Hepatocyte (in vitro differentiated cells): ENCODE measurements around the gene PLEKHA8.

Experiments
- CTCF ChIP-seq: fragments of 200-600 bp; sonication (generic); IDR thresholded peaks from 2 replicates; pipeline ENCODE4 v1.5.1; 2016; ENCODE audit warnings: antibody characterized with exemption, mild to moderate bottlenecking; ENCODE audit not compliant: poor library complexity
- EZH2 ChIP-seq: fragments of 200-600 bp; sonication (generic); IDR thresholded peaks from 2 replicates; pipeline ENCODE4 v1.6.1; 2016; ENCODE audit warnings: antibody characterized with exemption, mild to moderate bottlenecking, borderline replicate concordance
- EZH2phosphoT487 ChIP-seq: fragments of 200-600 bp; sonication (generic); IDR thresholded peaks from one replicate; pipeline ENCODE4 v1.6.1; 2018; ENCODE audit warnings: antibody characterized with exemption, mild to moderate bottlenecking, low read depth, moderate library complexity; ENCODE audit not compliant: unreplicated experiment, severe bottlenecking

GRCh38 chr7:30053068-30053467 is 24.9 kb downstream of the PLEKHA8 start:
- TF ChIP-seq CTCF, result no peak
- no peak for TF ChIP-seq EZH2phosphoT487
- no peak for TF ChIP-seq EZH2
